Activated T-cell treated with anti-CD3 and anti-CD28 coated beads for 48 hours (primary cell): ENCODE measurements around the gene NELL1.

Source experiments
- DNase-seq: peaks from one replicate; pipeline ENCODE4 v3.0.0-alpha.2; 2020; ENCODE audit warnings: low read depth

The NELL1 gene

GRCh38 chr11:20875889-20876288, 206.5 kb downstream of the NELL1 start:
- no peak for DNase-seq

DNA sequence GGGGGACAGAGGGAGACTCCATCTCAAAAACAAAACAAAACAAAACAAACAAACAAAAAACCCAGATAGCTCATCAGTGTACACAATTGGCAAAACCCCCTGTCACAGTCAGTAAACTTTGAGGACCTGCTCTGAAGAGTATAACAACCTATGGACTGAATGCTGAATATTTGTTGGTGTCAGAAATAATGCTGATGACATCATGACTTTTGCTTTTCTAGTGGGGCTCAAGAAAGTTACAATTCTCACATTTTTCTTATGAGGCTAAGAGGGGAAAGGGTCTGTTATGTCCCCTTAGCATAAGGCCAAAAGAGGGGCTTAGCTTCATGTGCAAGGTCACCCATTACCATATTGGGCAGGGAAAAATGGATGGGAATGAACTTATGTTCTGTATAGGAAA, 207.4 kb downstream of the NELL1 start:
- no peak for DNase-seq

DNA sequence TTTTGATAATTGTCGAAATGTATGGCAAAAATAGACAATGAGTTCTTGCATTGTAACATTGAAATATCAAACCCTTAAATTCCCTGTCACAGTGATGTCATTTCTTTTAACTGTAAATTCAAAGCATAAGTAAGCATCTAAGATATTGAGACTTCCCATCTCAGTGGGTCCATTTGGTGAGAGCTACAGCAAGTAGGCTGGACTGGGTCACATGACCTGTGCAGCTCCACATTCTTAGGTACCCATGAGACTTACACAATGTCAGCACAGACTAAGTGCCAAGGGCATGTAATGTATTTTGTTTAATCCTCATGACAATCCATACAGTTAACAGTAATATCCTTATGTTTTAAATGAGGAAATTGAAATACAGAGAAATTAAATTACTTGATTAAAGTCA, 210.7 kb downstream of the NELL1 start:
- DNase-seq, result no peak

DNA sequence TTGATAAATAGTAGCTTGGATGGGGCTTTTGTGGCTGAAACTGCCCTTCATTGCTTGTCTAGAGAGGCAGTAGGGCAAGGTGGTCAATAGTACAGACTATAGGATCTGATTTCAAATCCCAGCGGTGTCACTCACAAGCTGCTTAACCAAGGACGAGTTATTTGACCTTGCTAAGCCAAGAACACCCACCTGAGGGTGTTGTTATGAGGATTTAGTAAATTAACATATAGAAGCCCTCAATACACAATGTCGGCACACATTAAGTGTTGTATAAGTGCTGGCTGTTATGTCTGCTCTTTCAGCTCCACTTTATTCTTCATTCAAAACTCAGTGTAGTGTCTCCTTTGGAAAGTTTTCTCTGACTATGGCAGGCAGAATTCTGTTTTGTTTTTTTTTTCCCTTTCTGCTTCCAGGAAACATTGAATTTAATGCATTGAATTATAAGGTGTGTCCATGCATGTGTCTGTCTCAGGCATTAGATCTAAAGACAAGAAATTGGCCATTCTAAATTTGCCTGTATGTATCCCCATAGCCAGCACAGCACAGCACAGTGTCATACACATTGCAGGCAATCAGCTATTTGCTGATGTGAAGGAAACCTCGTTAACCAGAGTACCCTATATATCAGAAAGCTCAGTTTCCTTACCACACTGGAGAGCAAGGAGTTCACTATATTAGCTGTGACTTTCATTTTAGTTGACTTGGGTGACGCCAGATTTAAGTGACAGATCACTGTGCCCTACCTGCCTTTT, 212.1 kb downstream of the NELL1 start:
- no peak for DNase-seq

DNA sequence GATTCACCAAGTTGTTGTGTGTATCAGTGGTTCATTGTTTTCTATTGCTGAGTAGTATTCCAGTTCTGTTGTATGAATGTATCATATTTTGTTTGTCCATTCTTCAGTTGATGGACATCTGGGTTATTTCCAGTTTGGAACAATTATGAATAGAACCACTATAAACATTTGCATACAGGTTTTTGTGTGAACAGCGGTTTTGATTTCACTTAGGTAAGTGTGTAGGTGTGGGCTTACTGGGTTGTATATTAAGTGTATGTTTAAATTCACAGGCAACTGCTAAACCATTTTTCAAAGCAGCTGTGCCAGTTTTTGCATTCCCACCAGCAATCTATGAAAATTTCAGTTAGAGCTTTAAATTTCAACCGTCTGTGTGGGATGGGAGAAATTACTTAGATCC, 217.8 kb downstream of the NELL1 start:
- no peak for DNase-seq

DNA sequence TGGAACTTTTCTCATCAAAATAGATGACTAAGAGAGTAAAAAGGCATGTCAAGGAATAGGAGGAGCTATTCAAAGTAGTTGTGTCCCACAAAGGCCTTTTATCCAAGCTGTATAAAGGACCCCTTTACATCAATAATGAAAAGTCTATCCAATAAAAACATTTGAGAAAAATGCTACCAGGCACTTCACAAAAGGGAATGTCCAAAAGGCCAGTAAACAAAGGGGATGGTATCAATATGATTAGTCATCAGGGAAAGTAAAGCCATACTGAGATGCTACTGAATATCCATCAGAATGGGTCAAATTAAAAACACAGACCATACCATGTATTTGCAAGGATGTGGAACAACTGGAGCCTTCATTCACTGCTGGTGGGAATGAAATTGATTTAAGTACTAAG, 224.9 kb downstream of the NELL1 start:
- no peak for DNase-seq

GRCh38 chr11:20909995-20910726, 240.8 kb downstream of the NELL1 start:
- no peak for DNase-seq

DNA sequence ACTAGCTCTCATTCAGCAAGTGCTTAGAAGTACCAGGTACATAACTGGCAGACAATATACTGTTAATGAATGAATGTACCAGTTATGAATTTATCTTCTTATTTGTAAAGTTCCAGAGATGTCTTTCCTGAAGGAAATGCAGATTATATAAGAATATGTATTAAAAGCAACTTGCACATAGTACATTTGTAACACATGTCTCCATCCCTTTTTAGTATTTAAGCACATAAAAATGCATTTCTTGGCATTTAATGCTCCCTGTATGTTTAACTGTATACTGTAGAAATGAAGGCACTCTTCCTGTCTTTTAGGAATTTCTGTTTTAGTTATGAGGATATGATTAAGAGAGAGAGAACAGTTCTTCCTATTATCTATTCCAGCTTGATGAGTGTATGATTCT, 241.3 kb downstream of the NELL1 start:
- DNase-seq, result no peak

GRCh38 chr11:20912065-20912821, 242.9 kb downstream of the NELL1 start:
- DNase-seq, result no peak

GRCh38 chr11:20912922-20913512, 243.6 kb downstream of the NELL1 start:
- no peak for DNase-seq

DNA sequence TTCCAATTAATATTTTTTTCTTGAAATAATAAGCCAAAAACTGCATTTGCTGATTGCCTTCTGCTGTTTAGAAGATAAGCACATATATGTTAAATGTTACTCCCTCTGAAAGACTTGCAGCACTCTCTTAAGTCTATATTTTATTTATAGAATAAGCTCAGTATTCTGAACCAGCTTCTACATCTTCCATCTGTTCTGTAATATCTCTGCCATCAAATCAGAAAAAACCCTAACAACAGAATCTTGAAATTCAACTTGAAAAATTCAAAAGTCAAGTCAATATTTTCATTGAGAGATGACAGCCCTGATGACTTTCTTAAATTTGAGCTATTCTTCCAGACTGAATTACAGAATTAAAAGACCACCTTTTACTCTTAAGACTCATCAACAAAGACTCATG, 247.9 kb downstream of the NELL1 start:
- no peak for DNase-seq

GRCh38 chr11:20926799-20927540, 257.6 kb downstream of the NELL1 start:
- DNase-seq, result no peak

GRCh38 chr11:20931029-20931428, 261.6 kb downstream of the NELL1 start:
- DNase-seq, result no peak

DNA sequence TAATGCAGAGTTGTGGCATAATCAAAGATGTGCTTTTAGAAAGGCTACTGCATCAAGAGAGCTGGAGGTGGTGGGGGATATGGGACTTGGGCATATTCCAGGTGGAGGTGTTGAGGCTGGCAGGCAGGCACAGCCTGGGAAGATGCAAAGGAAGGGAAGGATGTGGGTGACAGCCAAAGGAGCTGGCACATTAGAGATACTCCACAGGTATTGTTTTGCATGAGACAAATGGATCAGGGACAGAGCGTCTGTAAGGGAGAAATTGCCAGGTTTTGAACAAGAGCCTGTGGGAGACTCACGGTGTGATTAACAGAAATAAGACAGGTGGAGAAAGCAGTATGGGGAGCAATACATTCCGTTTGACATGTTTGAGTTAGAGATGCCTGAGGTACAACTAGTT, 263.7 kb downstream of the NELL1 start:
- DNase-seq, result no peak

DNA sequence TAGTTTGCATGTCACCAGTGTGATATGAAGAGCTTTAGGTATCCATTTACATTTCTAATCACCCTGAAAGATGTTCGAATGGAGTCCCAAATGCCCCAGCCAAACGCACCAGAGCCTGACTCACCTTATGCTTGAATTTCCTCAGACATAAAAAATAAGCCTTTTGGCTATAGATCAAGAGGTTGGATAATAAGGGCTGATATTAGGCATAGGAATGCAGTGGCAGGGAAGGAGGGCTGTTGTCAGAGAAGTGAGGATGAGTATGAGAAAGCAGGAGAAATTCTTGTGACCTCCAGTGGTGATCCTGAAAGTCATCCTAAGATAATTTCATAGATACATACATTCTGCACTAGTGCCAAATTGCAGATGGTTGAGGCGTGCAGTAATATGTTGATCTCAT, 264.6 kb downstream of the NELL1 start:
- no peak for DNase-seq

- no peak for DNase-seq
Measured at GRCh38 chr11:20934516-20934915, 265.1 kb downstream of the NELL1 start.

DNA sequence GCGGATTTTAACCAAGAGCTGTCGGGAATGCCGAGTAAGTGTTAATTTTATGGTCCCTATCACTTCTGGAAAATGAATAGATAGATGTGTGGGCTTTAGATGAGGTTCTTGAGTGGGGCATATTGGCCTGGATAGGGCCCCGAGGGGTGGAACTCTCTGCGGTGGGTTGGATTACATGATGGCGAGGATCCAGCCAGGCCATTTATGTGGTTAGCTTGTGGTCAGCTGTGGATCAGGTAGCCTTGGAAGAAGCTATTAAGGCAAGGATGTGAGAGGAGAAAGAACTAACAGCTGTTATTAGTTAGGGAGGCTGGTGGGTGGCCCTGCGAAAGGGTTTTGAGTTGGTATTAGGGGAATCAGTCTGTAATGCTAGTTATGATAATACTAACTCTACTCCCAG, 268.4 kb downstream of the NELL1 start:
- DNase-seq, result no peak

- DNase-seq, result no peak
Measured at GRCh38 chr11:20949585-20949984, 280.2 kb downstream of the NELL1 start.

DNA sequence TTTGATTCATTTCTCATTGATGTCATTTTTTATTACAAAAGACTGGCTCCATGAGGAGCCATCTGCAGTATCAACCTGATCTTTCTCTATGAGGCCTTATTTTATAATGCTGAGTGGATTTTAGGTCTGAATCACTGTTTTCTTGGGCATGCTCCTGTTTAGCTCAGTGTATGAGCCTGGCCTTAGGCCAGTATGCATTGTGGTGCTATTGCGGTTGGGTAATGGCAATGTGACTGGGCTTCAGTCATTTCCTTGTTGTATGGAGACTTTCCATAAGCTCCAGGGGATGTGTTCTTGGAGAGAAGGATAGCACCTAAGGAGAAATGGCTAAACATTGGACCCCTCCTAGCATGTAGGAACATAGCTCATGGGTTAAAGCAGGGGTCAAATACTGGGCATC, 293.2 kb downstream of the NELL1 start:
- DNase-seq, result no peak

- DNase-seq, result no peak
Measured at GRCh38 chr11:20963596-20963995, 294.2 kb downstream of the NELL1 start.

DNA sequence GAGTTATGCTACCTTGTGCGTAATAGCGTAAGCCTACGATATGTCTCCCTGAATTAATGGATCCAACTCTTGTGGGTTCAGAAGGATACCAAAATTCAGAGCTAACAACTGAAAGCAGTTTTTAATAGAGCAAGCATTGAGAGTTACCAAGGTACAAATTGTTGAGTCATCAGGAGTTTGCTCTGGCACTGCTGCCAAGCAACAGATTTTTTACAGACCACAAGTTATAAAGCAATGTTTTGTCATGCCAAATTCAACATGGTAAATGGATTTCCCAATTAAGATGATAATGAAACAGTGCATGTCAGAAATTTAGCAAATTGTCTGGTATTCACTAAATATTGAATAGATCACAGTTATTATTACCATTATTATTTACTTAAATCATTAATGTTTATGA, 295.6 kb downstream of the NELL1 start:
- DNase-seq, result no peak

- no peak for DNase-seq
Measured at GRCh38 chr11:20966489-20966888, 297.1 kb downstream of the NELL1 start.
